ENCODE data around the gene NALCN. TPM values are rescaled to one million over a fixed set of nuclear protein-coding genes. Genes with fewer than 3 reads are reported as not detected.

Gene NALCN
- total and polyA plus RNA-seq, 7 donors = 0.04 to 0.49 (median 0.21) TPM; not detected in 1

DNA sequence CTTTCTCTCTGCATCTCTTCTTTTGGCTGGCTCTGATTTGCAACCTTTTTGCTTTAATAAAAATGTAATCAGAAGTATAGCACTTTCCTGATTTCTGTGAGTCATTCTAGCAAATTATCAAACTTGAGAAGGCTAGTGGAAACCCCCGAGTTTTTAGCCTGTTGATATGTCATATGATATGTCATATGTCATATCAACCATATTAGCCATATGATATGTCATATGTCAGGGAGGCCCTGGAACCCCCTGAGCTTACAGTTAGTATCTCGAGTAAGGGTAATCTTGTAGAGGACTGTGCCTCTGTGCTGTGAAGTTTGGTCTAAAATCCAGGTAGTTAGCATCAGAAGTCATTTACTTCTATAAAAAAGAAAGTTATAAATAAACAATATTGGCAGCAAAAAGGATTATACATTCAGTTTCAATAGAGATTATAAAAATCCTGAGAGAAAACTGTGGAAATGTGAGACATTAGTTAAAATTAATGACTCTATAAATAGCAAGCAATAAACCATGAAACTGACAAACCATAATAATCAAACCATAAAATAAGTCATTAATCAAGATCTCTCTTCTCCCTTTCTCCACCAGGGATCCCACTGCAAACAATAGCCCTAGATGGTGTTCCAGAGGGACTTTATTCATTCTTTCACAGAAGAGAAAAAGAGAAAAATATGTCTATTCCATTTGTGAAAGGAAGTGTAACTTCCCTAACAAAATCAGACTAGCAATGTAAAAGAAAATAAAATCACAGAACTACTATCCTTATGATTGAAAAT is 167.4 kb downstream of the NALCN start:
- 19 to 21% (median 20%) methylated on average over 2 of the region's 2 CpGs for WGBS, 3 donors
- intact Hi-C loops (cut with DNase I) = no loop called here

DNA sequence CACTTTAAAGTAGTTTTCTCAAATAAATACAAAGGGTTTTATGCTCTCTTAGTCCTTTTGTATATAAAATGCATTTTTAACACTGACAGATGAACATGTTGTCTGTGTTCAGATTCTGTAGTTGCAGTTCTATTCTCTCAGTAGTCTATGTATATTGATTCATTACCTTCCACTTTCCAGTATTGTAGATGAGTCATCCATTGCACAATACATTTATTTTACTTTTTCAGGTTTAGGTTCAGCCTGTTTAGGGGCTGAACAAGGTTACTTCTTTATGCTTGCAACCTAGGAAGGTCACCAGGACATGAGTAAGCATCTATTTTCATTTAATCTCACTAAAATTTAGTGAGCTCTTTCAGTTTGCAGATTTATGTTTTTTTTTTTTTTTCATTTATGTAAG is 173.6 kb downstream of the NALCN start:
- ATAC-seq (no peak), DNase-seq (no peak)
- H3K9me3 ChIP-seq = no peaks in the 10 kb centered on the region
- TF ChIP-seq, protein P1, sequence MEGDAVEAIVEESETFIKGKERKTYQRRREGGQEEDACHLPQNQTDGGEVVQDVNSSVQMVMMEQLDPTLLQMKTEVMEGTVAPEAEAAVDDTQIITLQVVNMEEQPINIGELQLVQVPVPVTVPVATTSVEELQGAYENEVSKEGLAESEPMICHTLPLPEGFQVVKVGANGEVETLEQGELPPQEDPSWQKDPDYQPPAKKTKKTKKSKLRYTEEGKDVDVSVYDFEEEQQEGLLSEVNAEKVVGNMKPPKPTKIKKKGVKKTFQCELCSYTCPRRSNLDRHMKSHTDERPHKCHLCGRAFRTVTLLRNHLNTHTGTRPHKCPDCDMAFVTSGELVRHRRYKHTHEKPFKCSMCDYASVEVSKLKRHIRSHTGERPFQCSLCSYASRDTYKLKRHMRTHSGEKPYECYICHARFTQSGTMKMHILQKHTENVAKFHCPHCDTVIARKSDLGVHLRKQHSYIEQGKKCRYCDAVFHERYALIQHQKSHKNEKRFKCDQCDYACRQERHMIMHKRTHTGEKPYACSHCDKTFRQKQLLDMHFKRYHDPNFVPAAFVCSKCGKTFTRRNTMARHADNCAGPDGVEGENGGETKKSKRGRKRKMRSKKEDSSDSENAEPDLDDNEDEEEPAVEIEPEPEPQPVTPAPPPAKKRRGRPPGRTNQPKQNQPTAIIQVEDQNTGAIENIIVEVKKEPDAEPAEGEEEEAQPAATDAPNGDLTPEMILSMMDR (IDR thresholded peaks at IDR 0.05) = no peak
- H3K4me3 ChIP-seq = no peak overlapping the region
- no peak overlapping the region for H3K27ac ChIP-seq
- intact Hi-C loops (cut with DNase I) = no loop called here
- no peaks in the 10 kb centered on the region for H3K27me3 ChIP-seq (ENCODE audit: insufficient read depth in 3 of 3, low read length in 2 of 3)
- H3K4me1 ChIP-seq = no peaks in the 10 kb centered on the region
- H3K36me3 ChIP-seq (ENCODE audit: insufficient read depth in 1 of 2, low read depth in 1 of 2) = no peaks in the 10 kb centered on the region

More for the DNA sequence above, 167.4 kb downstream of the NALCN start:
- no peak for DNase-seq
- ATAC-seq = no peak
- Histone ChIP-seq H3K27me3 (ENCODE audit: insufficient read depth in 3 of 3, low read length in 2 of 3) (no peaks in the 10 kb centered on the region), H3K36me3 (ENCODE audit: insufficient read depth in 1 of 2, low read depth in 1 of 2) (no peaks in the 10 kb centered on the region), H3K9me3 (no peaks in the 10 kb centered on the region), H3K27ac (no peak overlapping the region), H3K4me3 (no peak overlapping the region), H3K4me1 (no peaks in the 10 kb centered on the region)
- TF ChIP-seq, protein P1 (IDR thresholded peaks at IDR 0.05) = no peak

DNA sequence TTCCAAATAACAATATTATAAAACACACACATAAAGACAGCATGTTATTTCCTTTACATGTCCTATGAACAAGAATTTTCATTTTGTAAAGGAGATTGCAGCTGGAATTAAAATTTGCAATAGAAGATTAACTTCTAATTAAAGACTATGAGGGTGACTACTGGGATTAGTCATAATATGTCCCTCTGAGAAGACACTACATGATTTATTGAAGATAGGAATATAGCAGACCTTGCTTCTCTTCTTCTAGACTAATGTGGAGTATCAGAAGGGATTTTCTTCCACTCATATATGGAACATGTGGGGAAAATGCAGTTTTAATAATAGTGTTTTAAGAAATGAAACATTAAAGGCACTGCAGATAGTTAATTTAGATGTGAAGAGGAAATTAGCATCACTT is 177.8 kb downstream of the NALCN start:
- Histone ChIP-seq H3K36me3 (ENCODE audit: insufficient read depth in 1 of 2, low read depth in 1 of 2) (no peaks in the 10 kb centered on the region), H3K27me3 (ENCODE audit: insufficient read depth in 3 of 3, low read length in 2 of 3) (no peaks in the 10 kb centered on the region), H3K27ac (no peak overlapping the region), H3K9me3 (no peaks in the 10 kb centered on the region), H3K4me1 (no peaks in the 10 kb centered on the region), H3K4me3 (no peak overlapping the region)
- ATAC-seq = no peak
- DNase-seq = no peak
- TF ChIP-seq, protein P1 (IDR thresholded peaks at IDR 0.05) = no peak
- intact Hi-C loops (cut with DNase I) = no loop called here

DNA sequence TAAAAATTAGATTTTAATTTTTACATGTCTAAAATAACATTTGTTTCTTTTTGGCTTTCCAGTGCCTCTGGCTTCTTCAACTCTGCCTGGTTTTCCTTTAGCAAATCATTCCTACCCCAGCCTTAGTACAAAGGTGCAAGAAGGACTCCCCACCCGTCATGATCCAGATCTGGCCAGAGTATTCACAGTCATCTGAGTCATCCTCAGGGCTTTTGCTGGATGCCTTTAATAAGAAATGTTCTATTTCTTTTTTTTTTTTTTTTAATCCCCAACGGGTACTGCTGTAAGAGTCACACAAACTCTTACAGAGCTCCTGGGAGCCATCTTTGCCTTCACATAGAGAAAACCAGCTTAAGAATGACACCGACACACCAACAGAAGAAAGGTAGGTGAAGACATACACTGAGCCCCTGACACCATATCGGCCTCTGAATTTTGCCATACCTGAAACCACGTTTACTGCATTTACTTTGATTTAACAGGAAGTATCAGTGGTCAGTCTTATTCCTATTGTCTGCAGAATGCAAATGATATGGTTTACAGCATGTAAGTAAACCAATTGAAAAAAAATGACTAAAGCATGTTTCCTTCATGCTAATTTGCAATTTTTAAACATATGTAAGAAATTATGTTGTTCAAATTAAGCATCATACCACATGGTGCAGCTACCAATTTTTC is 184.4 kb downstream of the NALCN start:
- 72 to 76% (median 73%) methylated on average over 5 of the region's 5 CpGs for WGBS, 3 donors
- no peaks in the 10 kb centered on the region for H3K27me3 ChIP-seq (ENCODE audit: insufficient read depth in 3 of 3, low read length in 2 of 3)
- H3K36me3 ChIP-seq (ENCODE audit: insufficient read depth in 1 of 2, low read depth in 1 of 2) = no peaks in the 10 kb centered on the region

More for the DNA sequence above, 184.4 kb downstream of the NALCN start:
- intact Hi-C loops (cut with DNase I) = no loop called here
- no peak overlapping the region for H3K27ac ChIP-seq
- H3K4me1 ChIP-seq = no peaks in the 10 kb centered on the region
- no peak for DNase-seq
- no peak overlapping the region for H3K4me3 ChIP-seq
- TF ChIP-seq, protein P1 (IDR thresholded peaks at IDR 0.05) = no peak
- ATAC-seq = no peak
- no peaks in the 10 kb centered on the region for H3K9me3 ChIP-seq
